ENCODE measurements around the gene TRAPPC10.
"Not testable (repeated sequence)": the region's sequence is repeated elsewhere in the genome, so short reads cannot be mapped to it uniquely, and the experiment has no call there.

TRAPPC10 gene

GRCh38 chr21:44153889-44154228, 141.8 kb downstream of the TRAPPC10 start:
- not testable (repeated sequence) for H3K36me3 Mint-ChIP-seq (ENCODE audit: low read depth); H3K27ac Mint-ChIP-seq; H3K4me1 Mint-ChIP-seq; H3K4me3 Mint-ChIP-seq; H3K27me3 Mint-ChIP-seq; H3K9me3 Mint-ChIP-seq
- ATAC-seq (peak; percentile 48), DNase-seq (peak; percentile 21)

- not testable (repeated sequence) for ATAC-seq; H3K9me3 Mint-ChIP-seq; DNase-seq; H3K36me3 Mint-ChIP-seq (ENCODE audit: low read depth); H3K27me3 Mint-ChIP-seq; H3K4me1 Mint-ChIP-seq; H3K4me3 Mint-ChIP-seq; H3K27ac Mint-ChIP-seq
These were observed 142.7 kb downstream of the TRAPPC10 start for GRCh38 chr21:44154816-44155230.

- ATAC-seq = peak; percentile 27
- H3K4me3 Mint-ChIP-seq; DNase-seq; H3K4me1 Mint-ChIP-seq; H3K9me3 Mint-ChIP-seq; H3K27me3 Mint-ChIP-seq; H3K36me3 Mint-ChIP-seq (ENCODE audit: low read depth); H3K27ac Mint-ChIP-seq: not testable (repeated sequence)
These were observed 143.3 kb downstream of the TRAPPC10 start for GRCh38 chr21:44155231-44155993.

DNA sequence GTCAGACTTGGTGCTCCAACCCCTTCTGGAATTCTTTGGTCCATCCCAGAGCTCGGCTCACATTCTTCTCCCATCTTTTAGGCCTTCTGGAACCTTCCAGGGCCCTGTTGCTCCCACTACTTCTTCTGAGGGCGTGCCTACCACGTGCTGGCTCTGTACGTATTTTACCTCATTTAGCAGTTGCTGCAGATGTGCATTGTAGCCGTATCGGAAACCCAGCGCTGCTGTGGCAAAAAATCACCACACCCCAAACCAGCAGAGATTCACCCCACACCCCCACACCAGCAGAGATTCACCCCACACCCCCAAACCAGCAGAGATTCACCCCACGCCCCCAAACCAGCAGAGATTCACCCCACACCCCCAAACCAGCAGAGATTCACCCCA, 143.9 kb downstream of the TRAPPC10 start:
- H3K4me3 Mint-ChIP-seq; H3K4me1 Mint-ChIP-seq; H3K27ac Mint-ChIP-seq; H3K36me3 Mint-ChIP-seq (ENCODE audit: low read depth); DNase-seq; H3K27me3 Mint-ChIP-seq; ATAC-seq; H3K9me3 Mint-ChIP-seq: not testable (repeated sequence)

Data from activated naive CD8-positive, alpha-beta T cell treated with anti-CD3 and anti-CD28 coated beads, Interleukin-2, amount 50 U/mL, for 24 hours (primary cell).